GM19023 (cell line): Measurements from ENCODE around the gene TDP2.
"Not testable (repeated sequence)": the region's sequence is repeated elsewhere in the genome, so short reads cannot be mapped to it uniquely, and the experiment has no call there.

Source experiments
- ATAC-seq: cut with Tn5 transposase; IDR thresholded peaks from one replicate; pipeline ENCODE4 v1.9.1; 2021; ENCODE audit warnings: mild to moderate bottlenecking, moderate library complexity; ENCODE audit not compliant: unreplicated experiment

TDP2 gene, protein sequence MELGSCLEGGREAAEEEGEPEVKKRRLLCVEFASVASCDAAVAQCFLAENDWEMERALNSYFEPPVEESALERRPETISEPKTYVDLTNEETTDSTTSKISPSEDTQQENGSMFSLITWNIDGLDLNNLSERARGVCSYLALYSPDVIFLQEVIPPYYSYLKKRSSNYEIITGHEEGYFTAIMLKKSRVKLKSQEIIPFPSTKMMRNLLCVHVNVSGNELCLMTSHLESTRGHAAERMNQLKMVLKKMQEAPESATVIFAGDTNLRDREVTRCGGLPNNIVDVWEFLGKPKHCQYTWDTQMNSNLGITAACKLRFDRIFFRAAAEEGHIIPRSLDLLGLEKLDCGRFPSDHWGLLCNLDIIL

DNA sequence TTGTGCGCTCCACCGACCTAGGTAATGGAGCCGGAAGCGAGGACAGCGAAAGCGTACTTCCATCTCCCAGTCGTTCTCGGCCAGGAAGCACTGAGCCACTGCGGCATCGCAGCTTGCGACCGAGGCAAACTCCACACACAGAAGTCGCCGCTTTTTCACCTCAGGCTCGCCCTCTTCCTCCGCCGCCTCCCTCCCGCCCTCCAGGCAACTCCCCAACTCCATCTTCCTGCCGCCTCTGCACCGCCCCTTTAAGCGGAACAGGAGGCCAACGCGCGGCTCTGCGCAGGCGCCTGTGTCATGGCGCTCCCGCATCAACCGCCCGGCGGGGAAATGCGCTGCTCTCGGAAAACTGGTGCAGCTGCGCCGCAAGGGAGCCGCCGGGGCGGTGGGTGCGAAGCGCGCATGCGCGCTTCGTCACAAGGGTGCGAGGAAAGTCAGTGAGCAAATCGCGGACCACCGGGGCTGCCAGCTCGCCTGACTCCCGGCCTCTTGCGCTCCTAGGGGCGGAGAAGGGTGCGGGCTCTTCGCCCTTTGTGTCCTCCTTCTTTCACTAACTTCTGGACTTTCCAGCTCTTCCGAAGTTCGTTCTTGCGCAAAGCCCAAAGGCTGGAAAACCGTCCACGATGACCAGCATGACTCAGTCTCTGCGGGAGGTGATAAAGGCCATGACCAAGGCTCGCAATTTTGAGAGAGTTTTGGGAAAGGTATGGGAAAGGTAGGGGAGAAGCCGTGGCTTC lies at the start of gene TDP2, which contains the start of gene ACOT13:
Gene TDP2 (minus strand): TSS at position 259 of the 737 bp plus-strand sequence. CDS start 37 bp downstream, at position 222.
Gene ACOT13 (plus strand): TSS at position 437 of the 737 bp plus-strand sequence. CDS start 187 bp downstream, at position 624.
- ATAC-seq = peak; percentile 94

DNA sequence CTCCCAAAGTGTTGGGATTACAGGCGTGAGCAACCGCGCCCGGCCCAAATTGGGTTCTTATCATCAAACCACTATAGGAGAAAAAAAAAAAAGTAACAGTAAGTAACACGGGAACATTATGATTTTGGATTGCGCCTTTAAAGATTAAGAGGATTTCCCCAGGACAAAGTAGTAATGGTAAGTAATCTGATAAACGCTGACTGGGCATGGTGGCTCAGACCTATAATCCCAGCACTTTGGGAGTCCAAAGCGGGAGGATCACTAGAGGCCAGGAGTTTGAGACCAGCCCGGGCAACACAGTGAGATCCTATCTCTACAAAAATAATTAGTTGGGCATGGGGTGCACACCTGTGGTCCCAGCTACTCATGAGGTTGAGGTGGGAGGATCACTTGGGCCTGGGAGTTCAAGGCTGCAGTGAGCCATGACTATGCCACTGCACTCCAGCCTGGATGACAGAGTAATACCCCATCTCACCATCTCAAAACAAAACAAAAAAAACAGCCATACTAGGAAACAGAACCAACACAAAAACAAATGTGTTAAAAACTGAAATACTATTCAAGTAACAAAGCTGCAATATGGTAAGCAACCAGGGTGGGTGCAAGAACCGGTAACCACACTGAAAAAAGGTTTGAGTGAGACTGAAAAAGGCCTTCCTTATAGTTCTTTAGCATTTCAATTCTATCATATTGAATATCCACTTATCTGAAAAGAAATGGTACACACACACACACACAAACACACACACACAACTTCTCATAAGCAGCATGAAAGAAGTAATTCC lies 44.0 kb upstream of the TDP2 start:
- no peak for ATAC-seq

DNA sequence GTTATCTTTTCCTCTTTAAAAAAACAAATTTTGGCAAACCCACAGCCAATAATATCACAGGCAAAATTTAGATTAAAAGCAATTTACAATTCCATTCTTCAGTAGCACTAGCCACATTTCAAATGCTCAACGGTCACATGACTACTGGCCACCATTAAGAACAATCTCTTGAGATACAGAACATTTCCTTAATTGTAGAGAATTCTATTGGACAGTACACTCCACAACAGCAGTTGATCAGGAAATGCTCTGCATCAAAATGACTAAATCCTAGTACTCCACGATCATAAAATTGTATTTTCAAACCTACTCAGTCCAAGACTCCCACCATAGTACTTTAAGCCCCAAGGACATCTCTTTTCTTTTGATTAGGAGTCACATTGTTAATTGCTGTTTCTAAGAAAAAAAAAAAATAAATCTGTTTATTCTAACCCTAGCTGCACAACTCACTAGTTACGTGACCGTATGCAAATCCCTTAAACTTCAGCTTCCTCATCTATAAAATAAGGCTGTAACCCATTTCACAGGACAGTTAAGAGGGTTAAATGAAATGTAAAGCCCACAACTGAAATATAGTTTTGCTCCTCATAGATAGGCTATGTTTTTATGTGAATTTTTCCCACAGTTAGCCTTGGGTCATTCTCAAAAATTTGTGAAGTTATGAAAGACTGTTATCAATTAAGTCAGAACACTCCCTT lies 42.5 kb upstream of the TDP2 start:
- ATAC-seq = no peak

DNA sequence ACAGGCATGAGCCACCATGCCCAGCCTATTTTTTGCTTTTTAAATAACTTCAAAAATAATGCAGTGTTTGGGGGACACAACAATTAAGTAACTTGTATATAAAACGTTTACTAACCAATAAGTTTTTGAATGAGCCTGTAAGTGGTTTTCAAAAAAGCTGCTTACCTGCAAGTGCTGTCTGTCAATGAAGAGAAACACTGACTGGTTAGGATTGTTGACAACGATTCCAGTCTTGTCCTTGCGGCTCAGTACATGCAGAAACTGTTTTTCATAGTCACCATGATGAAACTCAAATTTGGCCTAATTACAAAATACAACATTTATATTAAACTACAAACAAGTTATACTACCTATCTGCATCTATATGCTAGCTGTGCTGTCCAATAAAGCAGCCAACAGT lies 41.9 kb upstream of the TDP2 start:
- ATAC-seq = no peak

DNA sequence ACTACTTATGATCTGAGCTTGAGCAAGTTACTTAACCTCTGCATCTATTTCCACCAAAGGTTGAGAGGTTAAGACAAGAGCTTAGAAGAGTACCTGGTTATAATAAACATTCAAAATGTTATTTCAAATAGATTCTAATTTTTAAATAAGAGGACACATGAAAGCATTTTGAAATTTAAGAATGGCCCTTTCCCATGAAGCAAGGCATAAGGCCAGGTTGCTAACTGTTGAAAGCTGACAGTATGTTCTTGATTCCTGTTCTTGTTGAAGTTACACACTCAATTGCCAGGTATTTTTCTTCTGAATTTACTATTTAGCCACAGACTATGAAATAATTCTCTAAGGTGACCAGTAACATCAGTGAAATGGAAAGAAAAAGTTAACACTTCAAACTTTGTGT lies 37.8 kb upstream of the TDP2 start:
- no peak for ATAC-seq

DNA sequence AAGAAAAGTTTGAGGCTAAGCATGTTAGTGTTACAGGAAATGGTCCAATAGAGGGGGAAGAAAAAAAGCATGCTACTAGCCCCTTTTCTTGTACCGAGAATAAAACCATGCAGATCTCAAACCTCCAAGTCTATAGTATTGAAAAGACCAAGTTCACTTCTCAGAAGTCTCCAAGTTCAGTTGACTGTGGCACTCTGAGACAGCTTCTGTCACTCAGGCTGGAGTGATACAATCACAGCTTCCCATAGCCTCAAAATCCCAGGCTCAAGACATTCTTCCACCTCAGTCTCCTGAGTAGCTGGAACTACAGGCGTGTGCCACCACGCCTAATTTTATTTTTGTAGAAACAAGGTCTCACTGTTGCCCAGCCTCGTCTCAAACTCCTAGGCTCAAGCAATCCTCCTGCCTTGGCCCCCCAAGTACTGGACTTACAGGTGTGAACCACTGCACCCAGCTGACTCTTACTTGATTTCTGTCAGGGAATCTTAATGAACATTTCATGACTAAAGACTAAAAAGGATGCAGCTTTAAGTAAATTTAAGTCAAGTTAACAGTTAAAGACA lies 36.1 kb upstream of the TDP2 start:
- ATAC-seq = no peak

DNA sequence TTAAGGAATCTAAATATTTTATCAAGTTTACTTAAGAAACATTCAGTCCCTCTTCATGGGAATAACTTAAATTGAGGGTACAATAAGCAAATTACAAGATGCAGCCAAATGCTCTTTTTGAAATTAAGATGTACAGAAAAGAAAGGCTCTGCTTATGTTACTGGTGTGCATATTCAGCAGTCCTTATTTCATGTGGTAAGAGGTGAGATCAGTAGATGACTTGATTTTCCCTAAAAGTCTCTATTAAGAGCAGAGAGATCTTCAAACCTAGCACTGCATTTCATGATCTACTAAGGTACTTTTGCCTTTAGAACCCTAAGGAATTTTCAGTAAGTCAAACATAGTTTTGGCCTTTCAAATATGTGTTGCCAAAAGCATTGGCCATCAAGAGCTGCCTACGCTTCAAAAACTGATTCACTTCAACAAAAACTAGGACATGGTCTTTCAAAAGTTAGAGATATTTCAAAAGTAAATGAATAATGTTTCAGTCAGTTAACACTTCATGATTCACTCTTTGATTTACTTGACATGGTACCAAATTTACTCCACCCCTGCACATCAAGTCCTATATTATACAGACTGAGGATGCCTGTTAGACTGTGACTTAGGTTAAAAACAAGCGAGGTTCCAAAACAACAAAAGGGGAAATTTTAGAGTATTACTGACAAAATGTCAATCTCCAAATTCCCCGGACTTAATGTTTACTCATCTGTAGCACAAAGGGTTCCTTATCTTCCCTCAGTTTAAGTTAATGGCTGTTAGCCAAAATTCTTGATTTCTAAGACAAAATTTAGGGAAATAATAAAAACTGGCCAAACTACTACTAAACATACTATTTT lies 33.0 kb upstream of the TDP2 start:
- no peak for ATAC-seq

DNA sequence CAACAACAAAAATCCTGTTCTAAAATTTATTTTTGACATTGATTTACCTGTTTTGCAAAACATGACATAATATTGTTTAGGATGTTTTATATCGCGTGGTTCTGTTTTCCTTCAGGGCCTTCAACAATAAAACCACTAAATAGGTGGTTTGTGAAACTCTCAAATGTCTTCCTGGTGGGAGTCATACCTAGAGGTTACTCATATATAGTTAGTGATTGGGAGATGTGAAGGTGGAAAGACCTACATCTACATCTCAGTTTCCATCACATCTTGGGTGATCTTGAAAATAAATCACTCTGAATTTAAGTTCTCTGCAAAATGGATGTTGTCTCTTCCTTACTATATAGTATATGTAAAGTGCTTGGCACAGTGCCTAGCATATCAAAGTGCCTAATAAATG lies 29.4 kb upstream of the TDP2 start:
- ATAC-seq = no peak

DNA sequence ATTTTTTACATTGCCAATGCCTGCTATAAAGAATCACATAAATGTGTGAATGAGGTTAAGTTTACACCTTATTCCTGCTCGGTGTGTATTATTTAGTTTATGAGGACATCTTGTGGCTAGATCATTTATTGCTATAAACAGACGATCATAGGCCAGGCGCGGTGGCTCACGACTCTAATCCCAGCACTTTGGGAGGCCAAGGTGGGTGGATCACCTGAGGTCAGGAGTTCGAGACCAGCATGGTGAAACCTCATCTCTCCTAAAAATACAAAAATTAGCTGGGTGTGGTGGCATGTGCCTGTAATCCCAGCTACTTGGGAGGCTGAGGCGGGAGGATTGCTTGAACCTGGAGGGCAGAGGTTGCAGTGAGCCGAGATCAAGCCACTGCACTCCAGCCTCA lies 28.9 kb upstream of the TDP2 start:
- ATAC-seq = not testable (repeated sequence)

DNA sequence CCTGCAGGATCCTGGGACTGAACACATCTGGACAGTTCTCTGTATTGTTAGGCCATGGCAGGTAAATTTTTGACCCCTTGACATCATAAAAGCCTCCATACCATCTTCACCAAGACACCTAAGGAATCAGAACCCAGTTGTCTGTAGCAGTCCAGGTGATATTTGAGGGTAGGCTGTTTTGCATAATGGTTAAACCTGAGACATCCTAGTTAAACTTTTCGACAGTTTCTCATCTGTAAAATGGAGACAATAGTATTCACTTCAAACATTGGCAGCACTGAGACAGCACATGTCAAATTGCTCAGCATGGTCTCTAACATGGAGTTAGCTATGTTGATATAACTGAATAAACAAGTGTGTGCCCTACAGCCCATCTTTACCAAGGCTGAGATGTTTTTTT lies 27.5 kb upstream of the TDP2 start:
- ATAC-seq = no peak

DNA sequence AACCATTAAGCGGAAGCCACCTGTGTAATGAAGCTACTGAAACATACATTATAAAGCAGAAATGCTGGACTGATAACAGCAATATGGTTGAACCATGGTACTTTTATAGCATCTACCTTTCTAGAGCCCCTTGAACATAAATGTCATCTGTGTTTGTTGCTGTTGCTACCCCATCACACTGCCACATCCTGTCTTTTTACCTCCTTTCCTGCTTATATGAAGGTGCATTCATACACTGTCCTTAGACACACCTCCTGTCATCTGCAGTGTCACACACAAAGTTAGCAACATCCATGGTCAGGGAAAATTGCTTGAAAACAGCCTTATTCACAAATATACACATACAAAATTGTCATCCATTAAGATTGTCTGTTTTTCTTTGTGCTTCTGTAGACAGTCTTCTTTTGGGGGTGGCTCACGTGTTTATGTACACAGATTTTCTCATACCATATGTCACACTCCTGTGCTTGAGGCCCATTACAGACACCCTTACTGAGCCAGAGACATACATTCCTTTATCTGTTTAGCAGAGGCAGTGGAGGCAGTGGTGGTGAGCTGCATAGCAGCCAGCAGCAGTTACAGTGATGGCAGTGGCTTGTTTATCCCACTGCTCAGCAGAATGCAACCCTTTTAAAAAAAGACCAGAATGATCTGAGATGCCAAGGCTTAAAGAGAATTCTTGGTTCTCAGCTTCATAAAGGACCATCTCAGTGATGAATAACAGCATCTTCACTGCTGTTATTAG lies 26.3 kb upstream of the TDP2 start:
- ATAC-seq = no peak

DNA sequence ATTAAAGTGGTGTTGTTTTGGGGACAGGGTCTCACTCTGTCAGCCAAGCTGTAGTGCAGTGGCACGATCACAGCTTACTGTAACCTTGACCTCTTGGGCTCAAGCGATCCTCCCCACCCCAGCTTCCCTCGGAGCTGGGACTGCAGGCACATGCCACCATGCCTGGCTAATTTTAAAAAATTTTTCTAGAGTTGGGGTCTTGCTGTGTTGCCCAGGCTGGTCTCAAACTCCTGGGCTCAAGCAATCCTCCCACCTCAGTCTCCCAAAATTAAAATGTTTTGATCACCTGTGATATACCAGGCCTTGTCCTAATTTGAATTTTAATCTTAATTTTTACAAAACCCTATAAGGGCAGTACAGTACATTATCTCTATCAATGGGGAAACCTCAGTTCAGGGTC lies 25.7 kb upstream of the TDP2 start:
- no peak for ATAC-seq

DNA sequence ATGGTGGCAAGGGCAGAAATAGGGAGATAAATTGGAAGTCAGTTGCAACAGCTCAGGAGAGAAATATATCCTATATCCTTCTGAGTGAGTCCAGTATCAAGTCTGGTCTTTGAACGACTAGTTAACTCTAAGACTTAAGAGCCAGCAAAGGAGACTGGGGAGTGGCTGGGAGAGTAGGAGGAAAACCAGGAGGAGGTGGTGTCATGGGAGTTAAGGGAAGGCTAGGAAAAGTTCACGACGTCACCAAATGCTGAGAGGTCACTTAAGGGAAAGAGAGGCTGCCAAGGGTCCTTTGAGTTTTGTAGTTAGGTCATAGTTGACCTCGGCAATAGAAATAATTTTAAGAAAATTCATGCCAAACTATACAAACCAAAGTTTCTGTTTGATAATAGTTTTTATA lies 25.3 kb upstream of the TDP2 start:
- ATAC-seq = no peak

DNA sequence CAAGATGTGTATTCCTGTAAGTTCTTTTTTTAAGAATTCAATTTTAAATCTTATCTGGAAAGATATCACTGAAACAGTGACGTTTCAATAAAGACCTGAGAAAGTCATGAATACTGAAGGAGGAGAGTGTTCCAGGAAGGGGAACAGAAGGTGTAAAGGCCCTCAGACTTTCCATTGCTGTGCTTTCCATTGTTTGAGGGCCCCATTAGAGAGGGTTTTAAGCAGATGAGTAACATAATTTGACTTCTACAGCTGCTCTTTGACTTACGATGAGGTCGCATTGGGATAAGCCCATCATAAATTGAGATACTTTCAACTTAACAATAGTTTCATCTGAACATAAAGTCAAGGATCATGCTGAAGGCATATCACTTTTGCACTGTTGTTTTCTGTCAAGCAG lies 24.9 kb upstream of the TDP2 start:
- ATAC-seq = no peak

DNA sequence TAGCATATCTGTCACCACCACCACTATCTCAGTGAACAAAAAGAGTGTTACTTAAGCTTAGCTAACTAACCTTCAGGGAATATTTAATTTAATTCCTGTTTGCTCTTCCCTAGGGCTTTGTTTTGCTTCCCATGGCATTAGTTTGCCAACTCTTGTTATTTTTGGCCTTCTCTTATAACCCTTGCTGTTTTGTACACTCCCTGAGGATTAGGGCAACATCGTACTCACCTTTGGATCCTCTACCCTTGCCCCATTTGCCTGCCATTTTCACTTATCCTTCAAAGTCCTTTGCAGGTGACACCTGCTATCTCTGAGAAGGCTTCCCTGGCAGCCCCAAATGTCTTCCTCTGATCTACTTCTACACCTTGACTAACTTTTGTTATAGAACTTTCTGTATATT lies 23.9 kb upstream of the TDP2 start:
- ATAC-seq = no peak

DNA sequence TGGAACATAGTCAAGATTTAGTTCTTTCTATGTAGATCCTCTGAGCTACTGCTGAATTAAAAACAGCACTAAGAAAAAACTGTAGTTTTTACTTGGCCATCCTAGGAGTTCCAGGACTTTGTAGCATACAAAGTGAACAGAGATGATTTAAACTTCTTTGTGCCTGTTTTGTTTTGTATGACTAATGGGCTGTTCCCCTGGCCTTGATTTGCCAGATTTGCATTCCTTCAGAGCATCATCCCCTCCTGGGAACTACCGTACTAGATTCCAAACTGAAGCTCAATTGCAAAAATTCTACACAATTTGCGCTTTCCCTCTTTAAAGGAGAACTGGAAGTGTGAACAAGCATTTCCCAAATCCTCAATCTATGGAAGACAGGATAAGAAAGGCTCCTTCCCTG lies 23.3 kb upstream of the TDP2 start:
- no peak for ATAC-seq

DNA sequence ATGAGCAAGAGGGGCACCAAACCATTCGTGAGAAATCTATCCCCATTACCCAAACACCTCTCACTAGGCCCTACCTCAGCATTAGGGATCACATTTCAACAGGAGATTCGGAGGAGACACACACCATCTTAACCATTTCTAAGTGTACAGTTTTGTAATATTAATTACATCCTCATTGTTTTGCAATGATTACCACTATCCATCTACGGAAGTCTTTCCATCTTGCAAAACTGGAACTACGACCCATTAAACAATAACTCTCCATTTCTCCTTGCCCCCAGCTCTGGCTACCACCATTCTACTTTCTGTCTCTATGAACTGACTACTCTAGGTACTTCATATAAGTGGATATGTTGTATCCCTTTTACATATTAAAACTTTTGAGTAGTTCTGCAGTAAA lies 20.2 kb upstream of the TDP2 start:
- no peak for ATAC-seq

DNA sequence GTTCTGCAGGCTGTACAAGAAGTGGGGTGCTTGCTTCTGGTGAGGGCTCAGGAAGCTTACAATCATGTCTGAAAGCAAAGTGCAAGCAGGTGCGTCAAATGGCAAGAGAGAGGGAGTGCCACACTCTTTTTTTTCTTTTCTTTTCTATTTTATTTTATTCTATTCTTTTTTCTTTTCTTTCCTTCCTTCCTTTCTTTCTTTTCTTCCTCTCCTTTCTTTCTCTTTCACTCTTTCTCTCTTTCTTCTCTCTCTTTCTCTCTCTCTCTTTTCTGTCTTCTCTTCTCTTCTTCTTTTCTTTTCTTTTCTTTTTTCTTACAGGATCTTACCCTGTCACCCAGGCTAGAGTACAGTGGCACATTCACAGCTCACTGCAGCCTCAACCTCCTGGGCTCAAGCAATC lies 19.7 kb upstream of the TDP2 start:
- no peak for ATAC-seq
